Breast epithelium (tissue), 3 donors: ENCODE data around the gene FAS.

Experiments
- POLR2A ChIP-seq: fragments of 450-650 bp; IDR thresholded peaks from one replicate; pipeline ENCODE4 v1.6.1; 2016; ENCODE audit warnings: antibody characterized with exemption, mild to moderate bottlenecking, moderate library complexity
- POLR2AphosphoS5 ChIP-seq, 3 donors: sonication (generic); formaldehyde crosslinking; IDR thresholded peaks; one replicate each; pipeline ENCODE4 v1.6.1; 2017; ENCODE audit warnings: antibody characterized with exemption in 3 of 3
- TF ChIP-seq, protein P1 (sequence below), 3 donors: fragments of 450-650 bp; IDR thresholded peaks; one replicate each; pipeline ENCODE4 v1.5.1; 2016 to 2017; ENCODE audit warnings: antibody characterized with exemption in 3 of 3, mild to moderate bottlenecking in 3 of 3, moderate library complexity in 3 of 3

DNA sequence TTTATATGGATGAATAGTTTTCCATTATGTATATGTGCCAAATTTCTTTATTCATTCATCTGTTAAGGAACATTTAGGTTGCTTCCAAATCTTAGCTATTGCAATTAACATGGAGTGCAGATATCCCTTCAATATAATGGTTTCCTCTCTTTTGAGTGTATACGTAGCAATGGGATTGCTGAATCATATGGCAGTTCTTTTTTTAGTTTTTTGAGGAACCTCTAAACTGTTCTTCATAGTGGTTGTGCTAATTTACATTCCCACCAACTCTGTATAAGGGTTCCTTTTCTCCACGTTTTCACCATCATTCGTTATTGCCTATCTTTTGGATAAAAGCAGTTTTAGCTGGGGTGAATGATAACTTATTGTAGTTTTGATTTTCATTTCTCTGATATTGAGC is 46.5 kb downstream of the FAS start:
- TF ChIP-seq, protein P1, sequence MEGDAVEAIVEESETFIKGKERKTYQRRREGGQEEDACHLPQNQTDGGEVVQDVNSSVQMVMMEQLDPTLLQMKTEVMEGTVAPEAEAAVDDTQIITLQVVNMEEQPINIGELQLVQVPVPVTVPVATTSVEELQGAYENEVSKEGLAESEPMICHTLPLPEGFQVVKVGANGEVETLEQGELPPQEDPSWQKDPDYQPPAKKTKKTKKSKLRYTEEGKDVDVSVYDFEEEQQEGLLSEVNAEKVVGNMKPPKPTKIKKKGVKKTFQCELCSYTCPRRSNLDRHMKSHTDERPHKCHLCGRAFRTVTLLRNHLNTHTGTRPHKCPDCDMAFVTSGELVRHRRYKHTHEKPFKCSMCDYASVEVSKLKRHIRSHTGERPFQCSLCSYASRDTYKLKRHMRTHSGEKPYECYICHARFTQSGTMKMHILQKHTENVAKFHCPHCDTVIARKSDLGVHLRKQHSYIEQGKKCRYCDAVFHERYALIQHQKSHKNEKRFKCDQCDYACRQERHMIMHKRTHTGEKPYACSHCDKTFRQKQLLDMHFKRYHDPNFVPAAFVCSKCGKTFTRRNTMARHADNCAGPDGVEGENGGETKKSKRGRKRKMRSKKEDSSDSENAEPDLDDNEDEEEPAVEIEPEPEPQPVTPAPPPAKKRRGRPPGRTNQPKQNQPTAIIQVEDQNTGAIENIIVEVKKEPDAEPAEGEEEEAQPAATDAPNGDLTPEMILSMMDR (IDR thresholded peaks at IDR 0.05), result no peak
- TF ChIP-seq POLR2AphosphoS5 (IDR thresholded peaks at IDR 0.05) (no peak), POLR2A (no peak)
